HCT116 (cell line): ENCODE measurements around the gene KAZN. TPM values are rescaled to one million over a fixed set of nuclear protein-coding genes. Genes with fewer than 3 reads are reported as not detected.

Source experiments
- ATAC-seq: fragments of 200-7000 bp; cut with Tn5 transposase; 2 replicates; pipeline ENCODE4 v1.9.1; 2020; ENCODE audit warnings: mild to moderate bottlenecking, moderate library complexity
- BruUV-seq: library from RNA; stranded (reverse); fragments of 400-500 nt; replicated peaks from 2 replicates; lab custom pipeline; 2021; lab: Mats Ljungman, UMichigan
- CTCF ChIA-PET: fragments of 300-600 bp; sonication (Branson Sonifier 250); formaldehyde crosslinking; loops from one replicate; lab custom pipeline; 2021; ENCODE audit warnings: antibody characterized with exemption; lab: Charles Lee
- POLR2A ChIA-PET: fragments of 300-600, 350-600 bp; sonication (Branson Sonifier 250); formaldehyde crosslinking; loops from one replicate; lab custom pipeline; 2021; ENCODE audit warnings: antibody characterized with exemption; lab: Charles Lee
- RAD21 ChIA-PET, 2 experiments: fragments of 300-600 bp; sonication (Branson Sonifier 250); formaldehyde crosslinking; loops; one replicate each; lab custom pipeline; 2023; ENCODE audit warnings: low total read pairs in 2 of 2; ENCODE audit not compliant: uncharacterized antibody in 2 of 2, unreplicated experiment in 2 of 2, low non-redundant PET in 1 of 2; lab: Charles Lee
- DNase-seq: peaks from one replicate; pipeline ENCODE4 v3.0.0-alpha.2; 2010; ENCODE audit warnings: low read depth, low spot score
- H2AFZ ChIP-seq: fragments of 200-600 bp; shearing (Covaris generic), sonication (generic); 2 replicates; pipeline ENCODE4 v1.6.1; 2017; ENCODE audit warnings: low read depth, mixed run types, mixed read lengths, antibody characterized with exemption, low read length; ENCODE audit not compliant: poor library complexity, severe bottlenecking
- H3K27ac ChIP-seq: 2 replicates; pipeline ENCODE4 v1.5.1; 2012; ENCODE audit warnings: low read depth, low read length
- H3K27me3 ChIP-seq: fragments of 200-600 bp; sonication (generic); 2 replicates; pipeline ENCODE4 v1.6.1; 2016; ENCODE audit warnings: mixed run types, low read length, mixed read lengths; ENCODE audit not compliant: insufficient read depth
- H3K36me3 ChIP-seq, 2 experiments: fragments of 200-500 bp in 1 of 2; fragments of 200-600 bp in 1 of 2; sonication (Bioruptor generic) in 1 of 2; sonication (generic) in 1 of 2; 2 replicates each; pipeline versions ENCODE4 v1.5.1 to v1.6.1; 2014 to 2016; ENCODE audit warnings: low read length in 2 of 2, inconsistent platforms in 1 of 2, mixed read lengths in 1 of 2, mixed run types in 1 of 2; ENCODE audit not compliant: insufficient read depth in 2 of 2, control insufficient read depth in 1 of 2
- H3K4me1 ChIP-seq, 2 experiments: fragments of 200-600 bp in 1 of 2; sonication (generic) in 1 of 2; 2 replicates each; pipeline versions ENCODE4 v1.5.1 to v1.6.1; 2012 to 2017; ENCODE audit warnings: low read length in 2 of 2, inconsistent platforms in 1 of 2, mild to moderate bottlenecking in 1 of 2, mixed read lengths in 1 of 2, mixed run types in 1 of 2, moderate library complexity in 1 of 2; ENCODE audit not compliant: insufficient read depth in 2 of 2, control insufficient read depth in 1 of 2
- H3K4me2 ChIP-seq: fragments of 200-600 bp; sonication (generic); 2 replicates; pipeline ENCODE4 v1.6.1; 2017; ENCODE audit warnings: mixed run types, low read length, mixed read lengths
- H3K4me3 ChIP-seq, 2 experiments: fragments of 200-600 bp in 1 of 2; sonication (generic) in 1 of 2; replicated peaks in 1 of 2; 2 replicates each; pipeline ENCODE4 v1.5.1; 2011 to 2016; ENCODE audit warnings: low read length in 2 of 2, control low read depth in 1 of 2, low read depth in 1 of 2, mild to moderate bottlenecking in 1 of 2, mixed read lengths in 1 of 2, mixed run types in 1 of 2
- H3K79me2 ChIP-seq: fragments of 200-600 bp; sonication (generic); 2 replicates; pipeline ENCODE4 v1.6.1; 2017; ENCODE audit warnings: mild to moderate bottlenecking, mixed run types, low read length, moderate library complexity, mixed read lengths; ENCODE audit not compliant: insufficient read depth
- H3K9ac ChIP-seq: fragments of 200-600 bp; sonication (generic); 2 replicates; pipeline ENCODE4 v1.6.1; 2016; ENCODE audit warnings: low read length, mixed read lengths
- H3K9me2 ChIP-seq: fragments of 200-600 bp; sonication (generic), shearing (Covaris generic); 2 replicates; pipeline ENCODE4 v1.6.1; 2017; ENCODE audit warnings: mixed run types, mild to moderate bottlenecking, moderate library complexity; ENCODE audit not compliant: insufficient read depth
- H3K9me3 ChIP-seq, 2 experiments: fragments of 200-500 bp in 1 of 2; fragments of 200-600 bp in 1 of 2; sonication (Bioruptor generic) in 1 of 2; sonication (generic) in 1 of 2; 2 replicates each; pipeline ENCODE4 v1.6.1; 2014 to 2017; ENCODE audit warnings: low read length in 2 of 2, mixed read lengths in 2 of 2, inconsistent platforms in 1 of 2, low read depth in 1 of 2, mild to moderate bottlenecking in 1 of 2, mixed run types in 1 of 2, moderate library complexity in 1 of 2; ENCODE audit not compliant: control insufficient read depth in 1 of 2, insufficient read depth in 1 of 2
- H4K20me1 ChIP-seq: fragments of 200-600 bp; sonication (generic), shearing (Covaris generic); 2 replicates; pipeline ENCODE4 v1.6.1; 2017; ENCODE audit warnings: mixed run types, mild to moderate bottlenecking, moderate library complexity; ENCODE audit not compliant: insufficient read depth
- EGR1 ChIP-seq: IDR thresholded peaks from 2 replicates; pipeline ENCODE4 v1.6.1; 2012; ENCODE audit warnings: low read depth
- EZH2 ChIP-seq: fragments of 200-600 bp; sonication (generic); IDR thresholded peaks from 2 replicates; pipeline ENCODE4 v1.6.1; 2017; ENCODE audit warnings: antibody characterized with exemption, mixed run types
- EZH2phosphoT487 ChIP-seq: fragments of 200-600 bp; IDR thresholded peaks from 2 replicates; pipeline ENCODE4 v1.6.1; 2018; ENCODE audit warnings: antibody characterized with exemption, borderline replicate concordance
- FOSL1 ChIP-seq: IDR thresholded peaks from 2 replicates; pipeline ENCODE4 v1.6.1; 2012; ENCODE audit warnings: low read depth
- JUND ChIP-seq: IDR thresholded peaks from 2 replicates; pipeline ENCODE4 v1.6.1; 2012
- MAX ChIP-seq: IDR thresholded peaks from 2 replicates; pipeline ENCODE4 v1.6.1; 2012
- POLR2AphosphoS5 ChIP-seq: IDR thresholded peaks from 2 replicates; pipeline ENCODE4 v1.6.1; 2011; ENCODE audit warnings: mild to moderate bottlenecking, low read depth, low read length, moderate library complexity
- RAD21 ChIP-seq: IDR thresholded peaks from 2 replicates; pipeline ENCODE4 v1.6.1; 2012; ENCODE audit warnings: low read depth, mild to moderate bottlenecking
- REST ChIP-seq: IDR thresholded peaks from 2 replicates; pipeline ENCODE4 v1.6.1; 2012; ENCODE audit warnings: low read depth
- SP1 ChIP-seq: IDR thresholded peaks from 2 replicates; pipeline ENCODE4 v1.6.1; 2012; ENCODE audit warnings: low read depth
- SRF ChIP-seq: IDR thresholded peaks from 2 replicates; pipeline ENCODE4 v1.6.1; 2012; ENCODE audit warnings: low read depth
- TCF7L2 ChIP-seq: IDR thresholded peaks from 2 replicates; pipeline ENCODE4 v1.7.0; 2011; ENCODE audit warnings: borderline replicate concordance, inconsistent platforms; ENCODE audit not compliant: insufficient read depth, insufficient read length; ENCODE audit errors: extremely low read depth
- YY1 ChIP-seq: IDR thresholded peaks from 2 replicates; pipeline ENCODE4 v1.6.1; 2011; ENCODE audit warnings: low read length, low read depth, moderate library complexity, mild to moderate bottlenecking; ENCODE audit not compliant: insufficient replicate concordance; ENCODE audit errors: extremely low read depth
- ZNF274 ChIP-seq: fragments of 200-500 bp; sonication (Bioruptor generic); IDR thresholded peaks from 2 replicates; pipeline ENCODE4 v1.6.1; 2014; ENCODE audit warnings: mild to moderate bottlenecking, low read depth, low read length, inconsistent platforms
- intact Hi-C: fragments of 100-400 bp; cut with micrococcal nuclease; formaldehyde crosslinking; loops from 2 replicates; pipeline ENCODE4 v1.10.0; 2022
- total RNA-seq: library from RNA; stranded (reverse); gene quantifications from one replicate; pipeline ENCODE4 v1.2.1, GENCODE V29; 2021; ENCODE audit not compliant: unreplicated experiment

KAZN gene
- total RNA-seq, 1 experiment from 2014 or later: 13.4 TPM

GRCh38 chr1:14786109-14786675 lies 187.7 kb downstream of the KAZN start:
- Histone ChIP-seq H3K4me3 (no peak overlapping the region), H3K79me2 (no peaks in the 10 kb centered on the region), H3K4me1 (peaks cover 0 to 5% of the 10 kb centered on the region in 2 experiments; a peak in 1 of 4 replicates), H3K27ac (no peak overlapping the region), H2AFZ (no peak overlapping the region), H3K9me2 (no peaks in the 10 kb centered on the region), H3K36me3 (no peaks in the 10 kb centered on the region), H3K4me2 (no peak overlapping the region), H3K27me3 (peaks cover 4% of the 10 kb centered on the region; the same call in 1 of the 2 replicates), H4K20me1 (no peaks in the 10 kb centered on the region), H3K9me3 (no peaks in the 10 kb centered on the region), H3K9ac (no peak overlapping the region)
- DNase-seq (no peak), ATAC-seq (no peak)
- BruUV-seq: no TSS peak
- POLR2A ChIA-PET: no interaction called here
- RAD21 ChIA-PET: no interaction called here
- intact Hi-C loops: no loop called here
- CTCF ChIA-PET: interaction anchor here (1.6 kb wide), 1 partner anchor 8 kb away, joined by 4 read pairs; no protein-coding TSS in a partner anchor
- TF ChIP-seq SRF (no peak), POLR2AphosphoS5 (no peak), SP1 (no peak), EZH2 (no peak), FOSL1 (no peak), REST (no peak), MAX (no peak), TCF7L2 (no peak), RAD21 (no peak), EGR1 (no peak), YY1 (no peak), EZH2phosphoT487 (no peak), ZNF274 (no peak), JUND (no peak)
